ENCODE data around the gene RBPMS2.

The RBPMS2 gene

DNA sequence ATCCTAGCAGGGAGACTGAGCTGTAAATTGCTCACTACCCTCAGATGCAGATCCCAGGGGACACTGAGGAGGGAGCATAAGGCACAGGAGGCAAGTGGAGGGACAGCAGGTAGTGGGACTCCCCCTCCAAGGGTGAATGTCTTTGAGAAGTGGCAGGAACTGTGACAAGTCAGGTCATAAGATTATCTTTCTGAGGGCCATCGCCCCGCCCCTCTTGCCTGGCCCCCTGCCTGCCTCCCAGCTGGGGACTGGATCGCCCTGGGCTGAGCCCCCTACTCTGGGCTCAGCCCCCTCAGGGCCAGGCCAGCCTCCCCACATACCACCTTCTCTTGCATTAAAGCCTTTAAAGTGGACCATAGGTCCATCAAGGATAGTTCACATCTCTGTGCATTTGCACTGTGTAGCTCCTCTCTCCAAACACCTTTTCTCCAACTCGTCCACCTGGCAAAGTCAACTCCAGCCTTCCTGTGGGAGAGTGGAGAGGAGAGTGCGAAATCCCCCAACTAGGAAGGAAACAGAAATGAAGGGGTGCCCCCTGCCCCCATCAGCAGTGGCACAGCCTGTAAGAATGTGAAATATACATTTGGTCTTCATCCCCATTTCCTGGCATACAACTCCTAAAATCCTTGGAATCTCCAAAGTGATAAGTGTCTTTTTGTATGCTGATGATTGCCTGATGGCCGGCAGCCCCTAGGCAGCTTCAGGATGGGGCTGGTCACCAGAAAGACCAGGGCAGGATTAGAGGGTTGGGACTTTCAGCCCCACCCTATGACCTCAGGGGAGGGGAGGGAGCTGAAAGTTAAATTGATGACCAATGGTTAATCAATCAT is 35.3 kb upstream of the RBPMS2 start:
- H3K36me3 ChIP-seq = no peaks in the 10 kb centered on the region
- no peaks in the 10 kb centered on the region for H3K27me3 ChIP-seq (ENCODE audit: insufficient read depth, low read depth, severe bottlenecking)
- H3K27ac ChIP-seq = no peak overlapping the region
- TF ChIP-seq, protein P1, sequence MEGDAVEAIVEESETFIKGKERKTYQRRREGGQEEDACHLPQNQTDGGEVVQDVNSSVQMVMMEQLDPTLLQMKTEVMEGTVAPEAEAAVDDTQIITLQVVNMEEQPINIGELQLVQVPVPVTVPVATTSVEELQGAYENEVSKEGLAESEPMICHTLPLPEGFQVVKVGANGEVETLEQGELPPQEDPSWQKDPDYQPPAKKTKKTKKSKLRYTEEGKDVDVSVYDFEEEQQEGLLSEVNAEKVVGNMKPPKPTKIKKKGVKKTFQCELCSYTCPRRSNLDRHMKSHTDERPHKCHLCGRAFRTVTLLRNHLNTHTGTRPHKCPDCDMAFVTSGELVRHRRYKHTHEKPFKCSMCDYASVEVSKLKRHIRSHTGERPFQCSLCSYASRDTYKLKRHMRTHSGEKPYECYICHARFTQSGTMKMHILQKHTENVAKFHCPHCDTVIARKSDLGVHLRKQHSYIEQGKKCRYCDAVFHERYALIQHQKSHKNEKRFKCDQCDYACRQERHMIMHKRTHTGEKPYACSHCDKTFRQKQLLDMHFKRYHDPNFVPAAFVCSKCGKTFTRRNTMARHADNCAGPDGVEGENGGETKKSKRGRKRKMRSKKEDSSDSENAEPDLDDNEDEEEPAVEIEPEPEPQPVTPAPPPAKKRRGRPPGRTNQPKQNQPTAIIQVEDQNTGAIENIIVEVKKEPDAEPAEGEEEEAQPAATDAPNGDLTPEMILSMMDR (IDR thresholded peaks at IDR 0.05; ENCODE audit: low read depth, low read length) = no peak
- H3K9me3 ChIP-seq (ENCODE audit: severe bottlenecking) = no peaks in the 10 kb centered on the region
- H3K4me3 ChIP-seq (ENCODE audit: low read depth, low read length) = no peak overlapping the region
- DNase-seq = peak; percentile 26

DNA sequence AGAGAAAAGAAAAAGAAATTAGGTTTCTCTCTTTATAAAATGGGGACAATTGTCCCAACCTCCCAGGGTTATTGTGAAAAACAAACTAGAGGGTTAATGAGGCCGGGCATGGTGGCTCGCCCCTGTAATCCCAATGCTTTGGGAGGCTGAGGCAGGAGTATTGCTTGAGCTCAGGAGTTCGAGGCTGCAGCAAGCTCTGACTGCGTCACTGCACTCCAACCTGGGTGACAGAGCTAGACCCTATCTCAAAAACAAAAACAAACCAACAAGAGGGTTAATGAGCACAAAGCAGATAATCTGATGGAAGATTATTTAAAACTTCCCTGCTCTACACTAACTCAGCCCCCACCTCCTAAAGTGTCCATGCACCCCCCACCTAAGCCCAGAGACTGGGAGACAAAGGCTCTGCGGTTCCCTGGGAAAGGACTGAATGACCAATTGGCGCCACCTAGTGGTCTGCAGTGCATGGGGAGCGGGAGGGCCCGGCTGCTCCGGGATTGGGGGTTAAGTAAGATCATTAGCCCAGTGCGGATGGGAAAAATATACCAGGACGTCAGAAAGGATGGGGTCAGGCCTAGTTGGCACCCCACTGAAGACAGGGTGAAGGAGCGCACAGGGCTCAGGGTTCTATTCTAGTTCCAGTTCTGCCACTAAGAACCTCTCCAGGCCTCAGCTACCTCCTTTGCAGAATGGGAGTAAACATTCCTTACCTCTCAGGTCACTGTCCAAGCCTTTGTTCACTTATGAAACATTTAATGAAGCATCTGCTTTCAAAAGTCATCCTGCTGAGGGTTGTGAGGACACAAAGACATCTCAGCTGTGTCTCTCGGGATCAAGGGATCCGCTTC is 34.5 kb upstream of the RBPMS2 start:
- no peak overlapping the region for H3K4me3 ChIP-seq (ENCODE audit: low read depth, low read length)
- H3K27ac ChIP-seq = no peak overlapping the region
- H3K9me3 ChIP-seq (ENCODE audit: severe bottlenecking) = no peaks in the 10 kb centered on the region
- no peaks in the 10 kb centered on the region for H3K27me3 ChIP-seq (ENCODE audit: insufficient read depth, low read depth, severe bottlenecking)
- H3K36me3 ChIP-seq = no peaks in the 10 kb centered on the region
- TF ChIP-seq, protein P1 (IDR thresholded peaks at IDR 0.05; ENCODE audit: low read depth, low read length) = peak; percentile 88
- DNase-seq = peak; percentile 90

DNA sequence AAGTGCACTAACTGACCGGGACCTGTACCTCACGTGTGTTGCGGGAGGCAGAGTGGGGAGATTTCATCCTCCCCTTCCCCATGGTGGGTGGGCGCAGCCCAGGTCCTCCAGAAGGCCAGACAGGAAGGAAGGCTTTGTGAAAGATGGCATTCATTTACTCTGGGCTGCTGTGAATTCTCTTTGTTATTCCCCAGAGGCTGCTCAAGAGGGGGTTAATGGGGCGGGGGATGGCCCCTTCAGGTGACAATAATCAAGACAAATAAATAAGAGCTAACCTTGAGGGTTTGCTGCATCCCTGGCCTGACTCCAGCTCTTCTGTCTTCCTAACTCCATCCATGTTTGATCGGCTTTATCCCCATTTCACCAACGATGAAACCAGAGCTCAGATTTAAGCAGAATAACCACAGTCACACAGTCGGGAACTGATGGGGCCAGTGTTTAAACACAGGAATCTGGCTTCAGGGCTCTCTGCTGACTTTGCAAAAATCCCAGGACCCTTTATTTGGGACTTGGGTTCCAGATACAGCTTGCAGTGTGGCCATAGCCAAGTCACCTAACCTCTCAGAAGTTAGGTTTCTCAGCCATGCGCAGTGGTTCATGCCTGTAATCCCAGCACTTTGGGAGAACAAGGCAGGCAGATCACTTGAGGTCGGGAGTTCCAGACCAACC is 33.5 kb upstream of the RBPMS2 start:
- TF ChIP-seq, protein P1 (IDR thresholded peaks at IDR 0.05; ENCODE audit: low read depth, low read length) = no peak
- no peaks in the 10 kb centered on the region for H3K36me3 ChIP-seq
- no peaks in the 10 kb centered on the region for H3K9me3 ChIP-seq (ENCODE audit: severe bottlenecking)
- no peak for DNase-seq
- no peak overlapping the region for H3K4me3 ChIP-seq (ENCODE audit: low read depth, low read length)
- H3K27ac ChIP-seq = no peak overlapping the region
- no peaks in the 10 kb centered on the region for H3K27me3 ChIP-seq (ENCODE audit: insufficient read depth, low read depth, severe bottlenecking)

DNA sequence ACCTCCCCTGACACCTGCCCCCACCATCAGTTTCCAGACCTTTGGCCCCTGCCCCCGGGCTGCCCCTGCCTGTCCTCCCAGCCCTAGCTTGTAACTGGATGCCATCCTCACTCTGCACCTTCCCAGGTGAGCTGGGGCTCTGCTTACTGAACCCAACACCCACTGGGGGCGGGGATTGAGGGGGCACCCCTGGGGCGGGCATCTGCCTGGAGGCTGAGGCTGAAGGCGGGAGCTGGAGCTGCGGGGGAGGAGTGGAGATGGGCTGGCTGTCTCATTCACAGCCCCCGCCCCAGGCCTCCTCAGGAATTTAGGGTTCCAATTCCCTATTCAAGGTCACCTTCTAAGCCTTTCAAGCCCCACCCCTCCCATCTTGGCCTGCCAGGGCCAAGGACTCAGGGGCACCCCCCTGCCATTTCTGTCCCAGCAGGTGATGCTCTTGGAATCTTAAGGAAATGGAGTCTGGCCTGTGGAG is 32.4 kb upstream of the RBPMS2 start:
- TF ChIP-seq, protein P1 (IDR thresholded peaks at IDR 0.05; ENCODE audit: low read depth, low read length) = no peak

DNA sequence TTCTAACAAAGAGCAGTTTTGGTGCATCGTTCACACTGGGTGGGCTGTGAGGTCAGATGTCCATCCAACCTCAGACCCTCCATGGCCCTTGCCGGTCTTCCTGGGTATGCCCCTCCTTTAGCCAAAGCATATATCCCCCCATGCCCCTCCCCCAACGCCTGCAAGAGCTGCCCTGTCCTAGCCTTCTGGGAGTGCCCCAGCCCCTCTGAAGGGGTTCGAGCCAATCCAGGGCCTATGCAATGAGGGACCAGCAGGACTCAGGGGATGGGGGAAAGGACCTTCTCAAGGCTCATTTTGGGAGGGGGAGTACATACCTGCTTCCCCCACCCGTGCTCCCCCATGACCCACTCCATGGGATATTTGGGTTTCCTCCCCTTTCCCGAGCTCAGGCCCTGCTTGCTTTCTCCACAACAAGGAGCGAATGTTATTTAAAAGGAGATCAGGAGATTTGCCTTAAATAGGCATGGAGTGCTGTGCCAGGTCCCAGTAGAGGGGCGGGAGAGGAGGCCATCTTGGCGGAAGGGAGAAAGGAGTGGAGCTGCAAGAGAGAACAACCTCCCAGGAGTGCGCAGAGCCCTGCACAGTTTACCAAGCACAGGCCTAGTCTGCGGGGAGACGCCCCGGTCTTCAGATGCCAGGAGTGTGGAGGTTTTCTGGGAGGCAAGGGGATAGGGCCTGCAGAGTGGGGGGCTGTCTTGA is 31.8 kb upstream of the RBPMS2 start:
- no peak overlapping the region for H3K4me3 ChIP-seq (ENCODE audit: low read depth, low read length)
- no peak overlapping the region for H3K27ac ChIP-seq
- DNase-seq = no peak
- H3K9me3 ChIP-seq (ENCODE audit: severe bottlenecking) = no peaks in the 10 kb centered on the region
- TF ChIP-seq, protein P1 (IDR thresholded peaks at IDR 0.05; ENCODE audit: low read depth, low read length) = no peak
- no peaks in the 10 kb centered on the region for H3K27me3 ChIP-seq (ENCODE audit: insufficient read depth, low read depth, severe bottlenecking)
- no peaks in the 10 kb centered on the region for H3K36me3 ChIP-seq

More for the DNA sequence above, 32.4 kb upstream of the RBPMS2 start:
- no peaks in the 10 kb centered on the region for H3K9me3 ChIP-seq (ENCODE audit: severe bottlenecking)
- no peaks in the 10 kb centered on the region for H3K27me3 ChIP-seq (ENCODE audit: insufficient read depth, low read depth, severe bottlenecking)
- H3K27ac ChIP-seq = no peak overlapping the region
- H3K4me3 ChIP-seq (ENCODE audit: low read depth, low read length) = no peak overlapping the region
- DNase-seq = no peak
- H3K36me3 ChIP-seq = no peaks in the 10 kb centered on the region
